Astrocyte (in vitro differentiated cells and primary cell): ENCODE data around the gene MCTP2. TPM values are rescaled to one million over a fixed set of nuclear protein-coding genes. Genes with fewer than 3 reads are reported as not detected.

ENCODE experiments used
- DNase-seq: peaks from one replicate; pipeline ENCODE4 v3.0.0-alpha.2; 2010; ENCODE audit warnings: low read depth
- FAIRE-seq: peaks from 2 replicates; lab custom pipeline; 2011; peaks lifted over from hg19 to GRCh38; lab: Jason Lieb, UNC
- H2AFZ ChIP-seq: 2 replicates; pipeline ENCODE4 v1.6.0; 2012; ENCODE audit warnings: low read depth, low read length, inconsistent platforms
- H3K27ac ChIP-seq: 2 replicates; pipeline ENCODE4 v1.5.1; 2011; ENCODE audit warnings: low read depth, low read length, inconsistent platforms
- H3K27me3 ChIP-seq: 2 replicates; pipeline ENCODE4 v1.6.0; 2011; ENCODE audit warnings: low read length, inconsistent platforms; ENCODE audit not compliant: insufficient read depth
- H3K36me3 ChIP-seq: 2 replicates; pipeline ENCODE4 v1.5.1; 2011; ENCODE audit warnings: low read length, inconsistent platforms; ENCODE audit not compliant: insufficient read depth
- H3K4me1 ChIP-seq: 2 replicates; pipeline ENCODE4 v1.5.1; 2011; ENCODE audit warnings: low read length, inconsistent platforms; ENCODE audit not compliant: insufficient read depth
- H3K4me2 ChIP-seq: 2 replicates; pipeline ENCODE4 v1.6.0; 2012; ENCODE audit warnings: low read length, inconsistent platforms
- H3K4me3 ChIP-seq: 2 replicates; pipeline ENCODE4 v1.5.1; 2011; ENCODE audit warnings: low read depth, mild to moderate bottlenecking, low read length, inconsistent platforms; ENCODE audit not compliant: insufficient read depth
- H3K79me2 ChIP-seq: 2 replicates; pipeline ENCODE4 v1.6.0; 2012; ENCODE audit warnings: mild to moderate bottlenecking, low read length, inconsistent platforms; ENCODE audit not compliant: insufficient read depth
- H3K9ac ChIP-seq: 2 replicates; pipeline ENCODE4 v1.6.0; 2012; ENCODE audit warnings: mild to moderate bottlenecking, low read length, inconsistent platforms
- H3K9me3 ChIP-seq: 2 replicates; pipeline ENCODE4 v1.5.1; 2012; ENCODE audit warnings: low read depth, mild to moderate bottlenecking, low read length, inconsistent platforms; ENCODE audit not compliant: insufficient read depth
- H4K20me1 ChIP-seq: 2 replicates; pipeline ENCODE4 v1.6.0; 2012; ENCODE audit warnings: low read length, inconsistent platforms; ENCODE audit not compliant: insufficient read depth
- H3K27ac Mint-ChIP-seq: one replicate; pipeline ENCODE4 v1.8.0; 2021; ENCODE audit warnings: mild to moderate bottlenecking, mixed read lengths; ENCODE audit not compliant: unreplicated experiment
- H3K27me3 Mint-ChIP-seq: one replicate; pipeline ENCODE4 v1.8.0; 2021; ENCODE audit warnings: low read depth, mixed read lengths; ENCODE audit not compliant: unreplicated experiment
- H3K36me3 Mint-ChIP-seq: one replicate; pipeline ENCODE4 v1.8.0; 2021; ENCODE audit warnings: low read depth, mixed read lengths; ENCODE audit not compliant: unreplicated experiment
- H3K4me1 Mint-ChIP-seq: one replicate; pipeline ENCODE4 v1.8.0; 2021; ENCODE audit warnings: low read depth, mixed read lengths; ENCODE audit not compliant: unreplicated experiment
- H3K4me3 Mint-ChIP-seq: one replicate; pipeline ENCODE4 v1.8.0; 2021; ENCODE audit warnings: mild to moderate bottlenecking, moderate library complexity, mixed read lengths; ENCODE audit not compliant: unreplicated experiment
- H3K9me3 Mint-ChIP-seq: one replicate; pipeline ENCODE4 v1.8.0; 2021; ENCODE audit warnings: mild to moderate bottlenecking, mixed read lengths; ENCODE audit not compliant: unreplicated experiment
- EZH2 ChIP-seq: IDR thresholded peaks from 2 replicates; pipeline ENCODE4 v1.6.1; 2012; ENCODE audit warnings: mild to moderate bottlenecking, low read length, inconsistent platforms; ENCODE audit not compliant: insufficient read depth
- total RNA-seq: library from RNA; stranded (reverse); gene quantifications from 2 replicates; pipeline ENCODE4 v1.2.1, GENCODE V29; 2021
- TF ChIP-seq, protein P1 (sequence below): IDR thresholded peaks from 2 replicates; pipeline ENCODE4 v1.5.1; 2011; ENCODE audit warnings: low read depth, mild to moderate bottlenecking, inconsistent platforms, low read length, moderate library complexity; ENCODE audit not compliant: insufficient read depth

Gene MCTP2
- total RNA-seq, 1 donor from 2014 or later, result 2.6 TPM

DNA sequence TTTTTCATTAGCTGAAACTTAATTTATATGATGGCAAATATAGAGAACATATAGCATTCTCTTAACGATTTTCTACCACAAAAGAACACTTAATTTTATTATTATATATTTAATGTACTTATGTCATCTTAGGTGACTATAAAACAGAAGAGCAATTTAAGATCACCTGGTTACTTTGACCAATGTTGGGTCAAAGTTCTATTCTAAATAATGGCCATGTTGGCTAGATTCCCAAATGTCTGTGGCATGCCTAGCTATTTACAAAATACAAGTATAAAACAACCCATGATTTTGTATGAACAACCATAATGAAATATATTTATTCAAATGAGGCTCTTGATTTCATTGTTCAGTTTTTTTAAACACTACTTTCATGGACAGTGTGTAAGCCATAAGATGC, 200.9 kb downstream of the MCTP2 start:
- FAIRE-seq, result no peak
- H3K27me3 ChIP-seq, result no peaks in the 10 kb centered on the region
- no peak overlapping the region for H3K27ac Mint-ChIP-seq
- H3K9me3 Mint-ChIP-seq, result no peaks in the 10 kb centered on the region
- no peak overlapping the region for H3K9ac ChIP-seq
- no peaks in the 10 kb centered on the region for H4K20me1 ChIP-seq
- no peaks in the 10 kb centered on the region for H3K36me3 Mint-ChIP-seq
- no peaks in the 10 kb centered on the region for H3K9me3 ChIP-seq
- H3K36me3 ChIP-seq, result no peaks in the 10 kb centered on the region
- H3K27me3 Mint-ChIP-seq, result no peaks in the 10 kb centered on the region
- DNase-seq, result no peak
- no peaks in the 10 kb centered on the region for H3K4me1 ChIP-seq
- H3K4me1 Mint-ChIP-seq, result no peaks in the 10 kb centered on the region
- H2AFZ ChIP-seq, result no peak overlapping the region
- H3K4me3 Mint-ChIP-seq, result no peak overlapping the region
- H3K79me2 ChIP-seq, result no peaks in the 10 kb centered on the region
- no peak overlapping the region for H3K27ac ChIP-seq
- no peak overlapping the region for H3K4me3 ChIP-seq
- no peak overlapping the region for H3K4me2 ChIP-seq
- TF ChIP-seq, protein P1, sequence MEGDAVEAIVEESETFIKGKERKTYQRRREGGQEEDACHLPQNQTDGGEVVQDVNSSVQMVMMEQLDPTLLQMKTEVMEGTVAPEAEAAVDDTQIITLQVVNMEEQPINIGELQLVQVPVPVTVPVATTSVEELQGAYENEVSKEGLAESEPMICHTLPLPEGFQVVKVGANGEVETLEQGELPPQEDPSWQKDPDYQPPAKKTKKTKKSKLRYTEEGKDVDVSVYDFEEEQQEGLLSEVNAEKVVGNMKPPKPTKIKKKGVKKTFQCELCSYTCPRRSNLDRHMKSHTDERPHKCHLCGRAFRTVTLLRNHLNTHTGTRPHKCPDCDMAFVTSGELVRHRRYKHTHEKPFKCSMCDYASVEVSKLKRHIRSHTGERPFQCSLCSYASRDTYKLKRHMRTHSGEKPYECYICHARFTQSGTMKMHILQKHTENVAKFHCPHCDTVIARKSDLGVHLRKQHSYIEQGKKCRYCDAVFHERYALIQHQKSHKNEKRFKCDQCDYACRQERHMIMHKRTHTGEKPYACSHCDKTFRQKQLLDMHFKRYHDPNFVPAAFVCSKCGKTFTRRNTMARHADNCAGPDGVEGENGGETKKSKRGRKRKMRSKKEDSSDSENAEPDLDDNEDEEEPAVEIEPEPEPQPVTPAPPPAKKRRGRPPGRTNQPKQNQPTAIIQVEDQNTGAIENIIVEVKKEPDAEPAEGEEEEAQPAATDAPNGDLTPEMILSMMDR, result no peak
- TF ChIP-seq EZH2, result no peak

DNA sequence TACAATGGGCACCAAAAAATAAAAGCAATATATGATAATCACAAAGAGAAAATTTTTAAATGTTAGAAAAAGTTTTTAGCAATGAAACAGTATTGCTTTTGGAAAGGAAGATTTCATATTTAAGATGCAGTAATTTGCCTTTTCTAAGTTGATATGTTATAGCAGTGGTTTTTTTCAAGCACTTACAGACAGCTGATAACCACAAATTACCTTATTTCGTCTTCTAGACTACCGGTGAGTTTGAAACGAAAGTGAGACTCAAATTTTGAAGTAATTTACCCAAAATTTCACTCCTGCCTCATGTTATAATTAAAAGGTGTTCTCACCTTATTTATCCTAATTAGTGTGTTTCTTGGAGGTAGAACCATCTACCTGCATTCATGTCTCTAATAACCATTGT, 207.8 kb downstream of the MCTP2 start:
- TF ChIP-seq, protein P1, result no peak
- TF ChIP-seq EZH2, result no peak
- no peak overlapping the region for H2AFZ ChIP-seq
- Mint-ChIP-seq H3K27ac (no peak overlapping the region), H3K36me3 (no peaks in the 10 kb centered on the region), H3K4me1 (peaks cover 7% of the 10 kb centered on the region), H3K27me3 (no peaks in the 10 kb centered on the region), H3K4me3 (no peak overlapping the region), H3K9me3 (peaks cover 3% of the 10 kb centered on the region)
- no peak overlapping the region for H3K27ac ChIP-seq
- H3K4me2 ChIP-seq, result no peak overlapping the region
- no peaks in the 10 kb centered on the region for H3K27me3 ChIP-seq
- H3K9ac ChIP-seq, result no peak overlapping the region
- H3K79me2 ChIP-seq, result no peaks in the 10 kb centered on the region
- no peaks in the 10 kb centered on the region for H4K20me1 ChIP-seq
- DNase-seq (no peak), FAIRE-seq (no peak)
- H3K4me1 ChIP-seq, result no peaks in the 10 kb centered on the region
- no peak overlapping the region for H3K4me3 ChIP-seq
- H3K9me3 ChIP-seq, result no peaks in the 10 kb centered on the region
- no peaks in the 10 kb centered on the region for H3K36me3 ChIP-seq

DNA sequence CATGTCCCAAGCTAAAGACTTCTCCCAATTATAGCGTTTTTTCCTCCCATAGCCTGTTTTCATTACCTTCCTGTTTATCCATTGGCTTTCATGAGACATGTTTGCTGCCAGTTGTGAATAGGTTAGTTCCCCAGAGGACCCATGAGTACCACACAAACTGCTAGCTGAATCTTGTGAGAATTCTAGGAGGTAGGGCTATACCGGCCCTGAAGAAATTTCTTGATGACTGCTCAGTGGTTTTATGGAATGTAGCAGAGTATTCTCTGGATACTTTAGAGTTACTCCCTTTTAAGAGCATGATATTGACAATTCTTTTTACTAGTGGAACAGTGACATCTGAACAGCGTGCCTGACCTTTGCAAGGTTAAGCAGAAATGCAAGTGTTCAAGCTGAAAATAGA, 210.4 kb downstream of the MCTP2 start:
- TF ChIP-seq, protein P1, result no peak
- no peak for TF ChIP-seq EZH2
- peaks cover 3% of the 10 kb centered on the region for H3K9me3 Mint-ChIP-seq
- H3K9me3 ChIP-seq, result peaks cover 2% of the 10 kb centered on the region
- peaks cover 7% of the 10 kb centered on the region for H3K4me1 Mint-ChIP-seq
- H3K27ac Mint-ChIP-seq, result no peak overlapping the region
- H3K36me3 Mint-ChIP-seq, result no peaks in the 10 kb centered on the region
- no peaks in the 10 kb centered on the region for H3K36me3 ChIP-seq
- FAIRE-seq, result no peak
- H3K4me3 Mint-ChIP-seq, result no peak overlapping the region
- no peak overlapping the region for H2AFZ ChIP-seq
- H3K79me2 ChIP-seq, result no peaks in the 10 kb centered on the region
- no peak overlapping the region for H3K27ac ChIP-seq
- H3K4me1 ChIP-seq, result no peaks in the 10 kb centered on the region
- H3K4me2 ChIP-seq, result no peak overlapping the region
- no peak overlapping the region for H3K4me3 ChIP-seq
- no peaks in the 10 kb centered on the region for H4K20me1 ChIP-seq
- no peak for DNase-seq
- no peaks in the 10 kb centered on the region for H3K27me3 Mint-ChIP-seq
- no peak overlapping the region for H3K9ac ChIP-seq
- H3K27me3 ChIP-seq, result no peaks in the 10 kb centered on the region
